DND-41 (cell line): Measurements from ENCODE around the gene SLC26A2.

ENCODE experiments used
- ATAC-seq: fragments of 200-7000 bp; cut with Tn5 transposase; 3 replicates; pipeline ENCODE4 v1.9.1; 2021; ENCODE audit warnings: low read depth; ENCODE audit not compliant: insufficient read depth
- DNase-seq: peaks from one replicate; pipeline ENCODE4 v3.0.0-alpha.2; 2020
- H2AFZ ChIP-seq: 2 replicates; pipeline ENCODE4 v1.6.0; 2012; ENCODE audit warnings: low read depth, low read length
- H3K27ac ChIP-seq: 2 replicates; pipeline ENCODE4 v1.5.1; 2012; ENCODE audit warnings: low read length, inconsistent platforms
- H3K27me3 ChIP-seq: fragments of 200-600 bp; sonication (generic); 2 replicates; pipeline ENCODE4 v1.6.0; 2012; ENCODE audit warnings: low read length, mild to moderate bottlenecking, inconsistent platforms; ENCODE audit not compliant: insufficient read depth, poor library complexity
- H3K36me3 ChIP-seq: 2 replicates; pipeline ENCODE4 v1.5.1; 2012; ENCODE audit warnings: low read length, inconsistent platforms; ENCODE audit not compliant: insufficient read depth
- H3K4me1 ChIP-seq: 2 replicates; pipeline ENCODE4 v1.5.1; 2012; ENCODE audit warnings: mild to moderate bottlenecking, low read length; ENCODE audit not compliant: insufficient read depth
- H3K4me2 ChIP-seq: 2 replicates; pipeline ENCODE4 v1.6.0; 2012; ENCODE audit warnings: mild to moderate bottlenecking, moderate library complexity, low read length, inconsistent platforms; ENCODE audit not compliant: insufficient read depth
- H3K4me3 ChIP-seq, 2 experiments: fragments of 200-600 bp in 1 of 2; shearing (Covaris generic) in 1 of 2; 2 replicates each; pipeline ENCODE4 v1.5.1; 2012 to 2016; ENCODE audit warnings: inconsistent platforms in 2 of 2, low read length in 2 of 2, mild to moderate bottlenecking in 2 of 2, low read depth in 1 of 2, moderate library complexity in 1 of 2
- H3K79me2 ChIP-seq: 2 replicates; pipeline ENCODE4 v1.6.0; 2012; ENCODE audit warnings: low read length, inconsistent platforms; ENCODE audit not compliant: insufficient read depth
- H3K9ac ChIP-seq: 2 replicates; pipeline ENCODE4 v1.6.0; 2012; ENCODE audit warnings: low read depth, mild to moderate bottlenecking, inconsistent platforms, low read length, moderate library complexity
- H3K9me3 ChIP-seq: 2 replicates; pipeline ENCODE4 v1.5.1; 2012; ENCODE audit warnings: low read length, moderate library complexity, mild to moderate bottlenecking, inconsistent platforms; ENCODE audit not compliant: insufficient read depth, severe bottlenecking
- H4K20me1 ChIP-seq: 2 replicates; pipeline ENCODE4 v1.6.0; 2012; ENCODE audit warnings: low read length; ENCODE audit not compliant: insufficient read depth
- CTCF ChIP-seq: IDR thresholded peaks from 2 replicates; pipeline ENCODE4 v1.5.1; 2012; ENCODE audit warnings: borderline replicate concordance, low read length, moderate library complexity, mild to moderate bottlenecking; ENCODE audit not compliant: poor library complexity, severe bottlenecking; ENCODE audit errors: extremely low read depth
- EZH2 ChIP-seq: IDR thresholded peaks from 3 replicates; pipeline ENCODE4 v1.6.1; 2012; ENCODE audit warnings: borderline replicate concordance, low read depth, mild to moderate bottlenecking, moderate library complexity, low read length, inconsistent platforms; ENCODE audit not compliant: severe bottlenecking

SLC26A2 gene

GRCh38 chr5:149999866-150000255, 39.3 kb downstream of the SLC26A2 start:
- H3K36me3 ChIP-seq: peaks cover 17% of the 10 kb centered on the region
- peaks cover 50% of the 10 kb centered on the region for H3K79me2 ChIP-seq
- peak overlapping the region; percentile 83 for H3K4me2 ChIP-seq
- no peak for DNase-seq
- no peaks in the 10 kb centered on the region for H3K9me3 ChIP-seq
- H4K20me1 ChIP-seq: peaks cover 15% of the 10 kb centered on the region; the same call in 1 of the 2 replicates
- TF ChIP-seq CTCF (no peak), EZH2 (no peak)
- H3K9ac ChIP-seq: peak overlapping the region; percentile 89
- ATAC-seq: no peak
- no peaks in the 10 kb centered on the region for H3K27me3 ChIP-seq
- H3K27ac ChIP-seq: peak overlapping the region; percentile 86
- peaks cover 37% of the 10 kb centered on the region for H3K4me1 ChIP-seq
- H3K4me3 ChIP-seq: peak overlapping the region; percentile 57 to 68; a peak in 3 of 4 replicates
- H2AFZ ChIP-seq: peak overlapping the region; percentile 79

GRCh38 chr5:150000256-150000989, 39.9 kb downstream of the SLC26A2 start, which contains the start of the genes HMGXB3 and TIGD6:
Gene HMGXB3, plus strand, starts transcription at chr5:150000739. Its CDS starts 4,114 bp downstream, at chr5:150004853.
Gene TIGD6, minus strand, starts transcription at chr5:150000654. Its CDS starts 4,306 bp downstream, at chr5:149996348.
- peak within 1 kb of the TSS; percentile 57 to 68 for H3K4me3 ChIP-seq
- peak within 1 kb of the TSS; percentile 86 for H3K27ac ChIP-seq
- TF ChIP-seq CTCF (no peak), EZH2 (no peak)
- H3K79me2 ChIP-seq: peaks cover 54% of the 10 kb centered on the region
- H3K9ac ChIP-seq: peak within 1 kb of the TSS; percentile 89
- H3K36me3 ChIP-seq: peaks cover 16% of the 10 kb centered on the region
- peak within 1 kb of the TSS; percentile 83 for H3K4me2 ChIP-seq
- DNase-seq (peak; percentile 92), ATAC-seq (peak; percentile 90)
- H3K9me3 ChIP-seq: no peaks in the 10 kb centered on the region
- H3K27me3 ChIP-seq: no peaks in the 10 kb centered on the region
- peak within 1 kb of the TSS; percentile 79 for H2AFZ ChIP-seq
- H4K20me1 ChIP-seq: peaks cover 15% of the 10 kb centered on the region; the same call in 1 of the 2 replicates
- peaks cover 37% of the 10 kb centered on the region for H3K4me1 ChIP-seq

- TF ChIP-seq CTCF: no peak
- no peak for TF ChIP-seq EZH2
- Histone ChIP-seq H3K27ac (peak overlapping the region; percentile 86), H3K27me3 (no peaks in the 10 kb centered on the region), H3K36me3 (peaks cover 17% of the 10 kb centered on the region), H4K20me1 (peaks cover 15% of the 10 kb centered on the region; the same call in 1 of the 2 replicates), H3K9ac (peak overlapping the region; percentile 89), H3K4me3 (peak overlapping the region; percentile 57 to 68), H3K9me3 (no peaks in the 10 kb centered on the region), H2AFZ (peak overlapping the region; percentile 79), H3K79me2 (peaks cover 59% of the 10 kb centered on the region), H3K4me1 (peaks cover 39% of the 10 kb centered on the region), H3K4me2 (peak overlapping the region; percentile 83)
- DNase-seq (peak; percentile 40), ATAC-seq (peak; percentile 25)
Observed at GRCh38 chr5:150000990-150001659, 40.6 kb downstream of the SLC26A2 start.
